Measurements from ENCODE around the gene RNF225. TPM values are rescaled to one million over a fixed set of nuclear protein-coding genes. Genes with fewer than 3 reads are reported as not detected.

Gene RNF225
- total and polyA plus RNA-seq, 9 of the 15 experiments (the other 6 are each of a cell fraction or from before 2014, with no cell fraction given), result 0.33 TPM; not detected in 8

DNA sequence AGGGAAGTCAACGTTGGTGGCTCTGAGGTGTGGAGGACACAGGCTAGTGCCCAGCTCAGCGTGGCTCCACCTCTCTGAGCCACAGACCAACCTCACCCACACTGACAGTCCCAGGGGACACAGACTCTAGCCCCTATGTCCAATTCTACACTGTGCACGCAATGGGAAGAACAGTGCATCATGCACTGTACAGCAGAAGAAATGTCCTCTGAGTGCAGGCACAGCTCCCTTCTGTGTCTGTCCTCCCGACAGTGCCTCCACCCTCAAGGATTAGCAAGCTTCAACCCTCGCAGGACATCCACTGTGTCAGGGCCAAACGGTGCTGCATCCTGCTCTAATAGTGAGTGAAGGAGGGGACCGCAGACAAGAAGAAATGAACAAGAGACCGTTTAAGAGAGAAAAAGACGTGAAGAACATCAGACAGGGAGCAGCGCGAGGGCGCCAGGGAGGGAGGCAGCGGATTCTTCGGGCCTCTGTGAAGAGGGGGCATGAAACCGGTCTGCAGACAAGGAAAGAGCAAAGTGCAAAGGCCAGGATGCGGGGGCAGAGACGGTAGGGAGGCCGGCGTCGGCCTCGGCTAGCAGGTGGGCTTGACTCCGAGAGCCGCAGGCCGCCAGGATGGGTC lies 15.3 kb upstream of the RNF225 start (continued):
- TF ChIP-seq PURB (CRISPR knock-in tag; IDR thresholded peaks at IDR 0.05; ENCODE audit: low read depth) (no peak), PHF21A (IDR thresholded peaks at IDR 0.05; ENCODE audit: borderline replicate concordance, low read depth) (no peak), HDGF (IDR thresholded peaks at IDR 0.05) (peak; percentile 84), SP2 (IDR thresholded peaks at IDR 0.05; ENCODE audit: extremely low read depth, low read depth, low read length, poor library complexity, severe bottlenecking) (no peak), SIN3B (IDR thresholded peaks at IDR 0.05; ENCODE audit: low read depth) (no peak), NR2F6 (CRISPR knock-in tag; IDR thresholded peaks at IDR 0.05) (no peak), GABPB2 (CRISPR knock-in tag; conservative IDR thresholded peaks at IDR 0.05) (no peak), RBM15 (IDR thresholded peaks at IDR 0.05; ENCODE audit: insufficient read depth, low read length) (no peak), EP300 (IDR thresholded peaks at IDR 0.05; ENCODE audit: low read length) (no peak), HNRNPH1 (optimal IDR thresholded peaks at IDR 0.05; ENCODE audit: low read depth, low read length) (no peak), SMARCE1 (IDR thresholded peaks at IDR 0.05) (peak; percentile 51; the same call in 1 of the 2 replicates), HDAC8 (tag; IDR thresholded peaks at IDR 0.05) (no peak), CBFA2T3 (IDR thresholded peaks at IDR 0.05) (no peak), DDX20 (tag; IDR thresholded peaks at IDR 0.05; ENCODE audit: low read depth) (no peak), HDAC2 (IDR thresholded peaks at IDR 0.05) (0 out of 2 replicates have a peak, but pooled peaks have one; percentile 15), KLF1 (tag; IDR thresholded peaks at IDR 0.05) (no peak), NONO (IDR thresholded peaks at IDR 0.05; ENCODE audit: low read depth in 2 of 2, low read length in 1 of 2) (no peak), CHD1 (IDR thresholded peaks at IDR 0.05; ENCODE audit: low read length) (no peak), ETV5 (CRISPR knock-in tag; IDR thresholded peaks at IDR 0.05; ENCODE audit: low read depth) (no peak), ILK (tag; IDR thresholded peaks at IDR 0.05; ENCODE audit: borderline replicate concordance, low read depth) (no peak), SAP30 (IDR thresholded peaks at IDR 0.05; ENCODE audit: borderline replicate concordance, insufficient read depth, low read depth, low read length, poor library complexity, severe bottlenecking) (no peak)
- TF ChIP-seq, protein P1, sequence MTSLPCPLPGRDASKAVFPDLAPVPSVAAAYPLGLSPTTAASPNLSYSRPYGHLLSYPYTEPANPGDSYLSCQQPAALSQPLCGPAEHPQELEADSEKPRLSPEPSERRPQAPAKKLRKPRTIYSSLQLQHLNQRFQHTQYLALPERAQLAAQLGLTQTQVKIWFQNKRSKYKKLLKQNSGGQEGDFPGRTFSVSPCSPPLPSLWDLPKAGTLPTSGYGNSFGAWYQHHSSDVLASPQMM (CRISPR knock-in tag; IDR thresholded peaks at IDR 0.05), result no peak
- TF ChIP-seq, protein P2, sequence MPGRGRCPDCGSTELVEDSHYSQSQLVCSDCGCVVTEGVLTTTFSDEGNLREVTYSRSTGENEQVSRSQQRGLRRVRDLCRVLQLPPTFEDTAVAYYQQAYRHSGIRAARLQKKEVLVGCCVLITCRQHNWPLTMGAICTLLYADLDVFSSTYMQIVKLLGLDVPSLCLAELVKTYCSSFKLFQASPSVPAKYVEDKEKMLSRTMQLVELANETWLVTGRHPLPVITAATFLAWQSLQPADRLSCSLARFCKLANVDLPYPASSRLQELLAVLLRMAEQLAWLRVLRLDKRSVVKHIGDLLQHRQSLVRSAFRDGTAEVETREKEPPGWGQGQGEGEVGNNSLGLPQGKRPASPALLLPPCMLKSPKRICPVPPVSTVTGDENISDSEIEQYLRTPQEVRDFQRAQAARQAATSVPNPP (IDR thresholded peaks at IDR 0.05; ENCODE audit: borderline replicate concordance, insufficient read depth, insufficient read length), result no peak
- TF ChIP-seq, protein P3, sequence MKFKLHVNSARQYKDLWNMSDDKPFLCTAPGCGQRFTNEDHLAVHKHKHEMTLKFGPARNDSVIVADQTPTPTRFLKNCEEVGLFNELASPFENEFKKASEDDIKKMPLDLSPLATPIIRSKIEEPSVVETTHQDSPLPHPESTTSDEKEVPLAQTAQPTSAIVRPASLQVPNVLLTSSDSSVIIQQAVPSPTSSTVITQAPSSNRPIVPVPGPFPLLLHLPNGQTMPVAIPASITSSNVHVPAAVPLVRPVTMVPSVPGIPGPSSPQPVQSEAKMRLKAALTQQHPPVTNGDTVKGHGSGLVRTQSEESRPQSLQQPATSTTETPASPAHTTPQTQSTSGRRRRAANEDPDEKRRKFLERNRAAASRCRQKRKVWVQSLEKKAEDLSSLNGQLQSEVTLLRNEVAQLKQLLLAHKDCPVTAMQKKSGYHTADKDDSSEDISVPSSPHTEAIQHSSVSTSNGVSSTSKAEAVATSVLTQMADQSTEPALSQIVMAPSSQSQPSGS (CRISPR knock-in tag; IDR thresholded peaks at IDR 0.05), result no peak
- TF ChIP-seq, protein P4, sequence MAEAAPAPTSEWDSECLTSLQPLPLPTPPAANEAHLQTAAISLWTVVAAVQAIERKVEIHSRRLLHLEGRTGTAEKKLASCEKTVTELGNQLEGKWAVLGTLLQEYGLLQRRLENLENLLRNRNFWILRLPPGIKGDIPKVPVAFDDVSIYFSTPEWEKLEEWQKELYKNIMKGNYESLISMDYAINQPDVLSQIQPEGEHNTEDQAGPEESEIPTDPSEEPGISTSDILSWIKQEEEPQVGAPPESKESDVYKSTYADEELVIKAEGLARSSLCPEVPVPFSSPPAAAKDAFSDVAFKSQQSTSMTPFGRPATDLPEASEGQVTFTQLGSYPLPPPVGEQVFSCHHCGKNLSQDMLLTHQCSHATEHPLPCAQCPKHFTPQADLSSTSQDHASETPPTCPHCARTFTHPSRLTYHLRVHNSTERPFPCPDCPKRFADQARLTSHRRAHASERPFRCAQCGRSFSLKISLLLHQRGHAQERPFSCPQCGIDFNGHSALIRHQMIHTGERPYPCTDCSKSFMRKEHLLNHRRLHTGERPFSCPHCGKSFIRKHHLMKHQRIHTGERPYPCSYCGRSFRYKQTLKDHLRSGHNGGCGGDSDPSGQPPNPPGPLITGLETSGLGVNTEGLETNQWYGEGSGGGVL (CRISPR knock-in tag; IDR thresholded peaks at IDR 0.05), result no peak
